Measurements from ENCODE around the gene FAM50A.

- TF ChIP-seq POLR2A (IDR thresholded peaks at IDR 0.05; ENCODE audit: low read depth, low read length) = no peak
- no peak for TF ChIP-seq POLR2AphosphoS5 (IDR thresholded peaks at IDR 0.05; ENCODE audit: low read depth, low read length)
Measured at GRCh38 chrX:154467556-154467955, 23.6 kb downstream of the FAM50A start.
